Middle frontal gyrus (tissue), 1 donor: ENCODE measurements around the gene PIR.

Experiments
- DNase-seq: peaks from one replicate; pipeline ENCODE4 v3.0.0-alpha.2; 2015; ENCODE audit warnings: low spot score; ENCODE audit errors: extremely low spot score

PIR gene

GRCh38 chrX:15418041-15418706, 75.0 kb downstream of the PIR start:
- DNase-seq = no peak

DNA sequence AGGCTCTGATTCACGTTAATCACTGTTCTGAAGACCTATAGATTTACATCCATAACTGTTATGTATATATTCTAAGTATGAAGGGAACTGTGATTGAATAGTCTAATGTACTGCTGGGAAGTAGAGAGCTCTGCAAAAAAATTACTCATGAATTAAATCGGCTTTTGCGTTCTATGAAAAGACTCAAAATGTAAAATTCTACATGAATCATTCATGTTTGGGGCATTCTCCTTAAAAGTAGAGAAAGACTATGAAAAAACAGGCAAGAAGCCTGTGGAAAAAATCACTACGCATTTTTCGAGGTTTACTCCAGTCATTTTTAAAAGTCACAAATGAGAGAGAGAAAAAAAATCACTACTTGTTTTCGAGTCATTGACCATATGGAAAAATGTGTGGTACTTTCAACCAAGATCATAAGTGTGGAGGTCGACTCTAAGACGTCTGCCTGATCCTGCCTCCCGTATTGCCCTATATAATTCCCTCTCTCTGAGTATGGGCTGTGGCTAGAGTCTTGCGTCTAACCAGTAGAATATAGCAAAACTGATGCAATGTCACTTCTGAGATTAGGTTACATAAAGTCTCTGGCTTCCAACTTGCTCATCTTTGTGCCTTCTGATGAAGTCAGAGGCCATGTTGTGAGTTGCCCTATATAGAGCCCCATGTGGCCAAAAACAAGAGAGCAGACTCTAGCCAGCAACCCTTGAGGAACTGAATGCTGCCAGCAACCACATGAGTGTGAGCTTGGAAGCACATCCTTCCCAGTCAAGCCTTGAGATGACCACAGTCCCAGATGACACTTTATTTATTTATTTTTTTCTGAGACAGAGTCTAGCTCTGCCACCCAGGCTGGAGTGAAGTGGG, 76.8 kb downstream of the PIR start:
- no peak for DNase-seq

DNA sequence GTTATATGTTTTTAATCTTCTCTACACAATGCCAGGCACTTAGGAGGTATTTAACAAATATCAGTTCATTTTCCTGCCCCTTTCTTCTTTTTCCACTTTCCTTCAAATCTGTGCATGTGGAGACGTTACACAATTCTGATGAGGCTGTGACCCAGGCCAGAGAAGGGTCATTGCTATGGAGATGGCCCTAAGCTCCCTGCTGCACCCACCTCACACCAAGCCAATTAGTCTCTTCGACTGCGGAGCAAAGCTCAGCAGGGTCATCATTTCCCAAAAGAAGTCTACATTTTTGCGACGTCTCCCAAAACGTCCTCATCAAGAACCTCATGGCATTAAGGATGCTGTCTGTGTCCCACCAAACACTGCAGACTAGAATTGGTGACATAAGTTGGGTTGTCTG, 80.0 kb downstream of the PIR start:
- DNase-seq = no peak

GRCh38 chrX:15410947-15411346, 82.2 kb downstream of the PIR start:
- DNase-seq = no peak

GRCh38 chrX:15410430-15410829, 82.7 kb downstream of the PIR start:
- no peak for DNase-seq

DNA sequence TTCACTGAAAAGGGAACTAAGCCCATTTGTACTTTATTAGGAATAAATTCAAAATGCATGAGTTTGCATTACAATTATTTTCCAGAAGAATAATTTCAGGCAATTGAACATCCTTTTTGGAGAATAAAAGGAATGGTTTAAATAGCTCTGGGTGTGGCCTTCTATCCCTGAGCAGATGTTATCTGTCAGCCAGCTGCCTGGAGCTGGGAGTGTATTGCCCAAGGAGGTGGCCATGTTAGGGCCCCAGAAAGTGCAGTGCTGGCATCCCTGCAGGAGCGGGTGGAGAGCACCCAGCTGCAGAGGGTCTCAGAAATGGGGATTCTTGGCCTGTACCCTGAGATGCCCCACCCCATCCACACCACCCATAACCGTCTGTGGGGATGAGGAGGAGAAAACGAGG, 87.3 kb downstream of the PIR start:
- DNase-seq = no peak

DNA sequence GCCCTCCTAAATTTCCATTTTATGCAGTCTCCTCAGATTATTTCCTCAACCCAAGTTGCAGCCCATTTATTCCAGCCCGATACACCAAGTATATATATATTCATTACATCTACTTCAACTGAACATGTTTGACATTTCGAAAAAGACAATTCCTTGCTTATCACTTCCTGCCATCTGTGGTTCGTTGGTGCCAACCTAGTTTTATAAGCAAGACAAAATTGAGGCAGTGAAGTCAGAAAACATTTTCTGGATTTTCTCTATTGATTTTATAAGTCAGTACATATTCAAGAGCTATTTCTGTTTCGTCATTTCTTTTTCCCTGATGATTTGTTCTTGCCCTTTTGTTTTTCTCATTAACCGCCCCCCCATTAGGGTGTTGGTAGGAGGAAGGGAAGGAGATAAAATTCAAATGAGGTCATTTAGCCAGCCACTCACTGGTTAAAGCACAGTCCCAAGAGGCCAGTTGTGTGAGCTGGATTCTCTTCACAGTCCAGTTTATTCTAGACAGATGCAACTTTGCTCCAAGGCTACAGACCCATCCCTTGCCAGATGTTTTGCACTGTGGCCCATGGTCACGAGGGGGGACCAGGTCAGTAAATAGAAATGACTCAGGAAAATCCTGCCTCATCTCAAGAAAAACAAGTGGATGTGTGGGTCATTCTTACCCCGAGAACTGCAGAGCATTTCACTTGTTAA, 88.6 kb downstream of the PIR start:
- no peak for DNase-seq

GRCh38 chrX:15401378-15401777, 91.8 kb downstream of the PIR start:
- DNase-seq = no peak

- DNase-seq = no peak
Measured at GRCh38 chrX:15399962-15400391, 93.2 kb downstream of the PIR start.

- DNase-seq = no peak
Measured at GRCh38 chrX:15398874-15399273, 94.3 kb downstream of the PIR start.

DNA sequence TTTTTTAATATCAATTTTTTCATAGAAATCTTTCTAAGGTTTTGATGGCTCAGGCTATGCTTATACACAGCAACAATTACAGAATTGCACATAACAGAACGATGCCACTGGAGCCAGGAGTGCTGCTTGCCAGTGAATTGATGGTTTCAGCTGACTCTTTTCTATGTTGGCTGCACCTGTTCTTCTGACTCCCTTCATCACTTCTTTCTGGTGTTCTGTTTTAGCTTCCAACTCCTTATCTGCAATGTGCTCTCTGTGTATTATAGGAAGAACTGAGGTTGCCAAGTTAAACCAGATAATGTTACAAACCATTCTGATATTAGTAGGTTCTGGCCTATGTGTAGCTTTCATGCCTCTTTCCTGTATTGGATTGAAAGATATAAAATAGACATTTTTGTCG, 97.3 kb downstream of the PIR start:
- DNase-seq = no peak

- DNase-seq = no peak
Measured at GRCh38 chrX:15391850-15392249, 101.3 kb downstream of the PIR start.

- no peak for DNase-seq
Measured at GRCh38 chrX:15384304-15384703, 108.8 kb downstream of the PIR start, which contains the start of gene VEGFD. VEGFD (minus strand) TSS chrX:15384413; CDS start chrX:15383946, 467 bp downstream.

GRCh38 chrX:15382813-15383212, 110.3 kb downstream of the PIR start:
- no peak for DNase-seq

- DNase-seq = no peak
Measured at GRCh38 chrX:15376956-15377355, 116.2 kb downstream of the PIR start.

GRCh38 chrX:15373976-15374375, 119.2 kb downstream of the PIR start:
- DNase-seq = no peak

DNA sequence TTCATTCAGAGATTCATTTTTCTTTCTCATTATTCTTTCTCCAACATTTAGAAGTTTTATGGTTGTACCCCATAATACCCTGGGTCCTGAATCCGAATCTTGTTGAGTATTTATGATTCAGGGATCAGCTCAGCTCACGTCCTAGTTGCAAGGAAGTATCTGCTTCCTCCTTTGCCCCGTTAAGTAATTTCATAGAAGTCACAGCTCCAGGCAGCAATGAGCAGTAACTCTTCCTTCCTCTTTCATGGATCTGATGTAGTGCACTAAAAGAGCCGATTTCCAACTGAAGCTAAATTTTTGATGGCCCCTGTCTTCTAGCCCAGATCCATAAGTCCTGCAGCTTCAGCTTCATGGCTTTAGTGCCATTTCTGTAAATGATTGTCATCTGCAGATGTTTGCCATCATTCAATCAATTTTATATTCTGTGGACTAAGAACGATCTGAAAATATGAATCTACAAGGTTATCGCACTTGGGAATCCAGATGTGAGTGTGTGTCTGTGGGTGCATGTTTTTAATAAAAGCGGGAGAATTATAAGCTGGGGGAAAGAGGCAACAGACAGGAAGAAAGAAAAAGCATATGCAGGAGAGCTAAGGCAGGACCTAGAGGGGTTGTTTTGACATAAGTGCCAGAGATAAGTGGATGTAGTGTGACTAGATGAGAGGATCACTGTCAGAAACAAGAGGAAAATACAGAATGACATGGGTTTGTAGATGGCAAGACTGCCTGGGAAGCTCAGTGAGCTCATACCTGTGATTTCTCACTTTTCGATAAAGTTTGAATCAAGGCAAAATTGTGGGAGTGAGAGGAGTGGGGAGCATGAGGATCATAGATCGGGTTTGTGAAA, 126.4 kb downstream of the PIR start:
- no peak for DNase-seq

DNA sequence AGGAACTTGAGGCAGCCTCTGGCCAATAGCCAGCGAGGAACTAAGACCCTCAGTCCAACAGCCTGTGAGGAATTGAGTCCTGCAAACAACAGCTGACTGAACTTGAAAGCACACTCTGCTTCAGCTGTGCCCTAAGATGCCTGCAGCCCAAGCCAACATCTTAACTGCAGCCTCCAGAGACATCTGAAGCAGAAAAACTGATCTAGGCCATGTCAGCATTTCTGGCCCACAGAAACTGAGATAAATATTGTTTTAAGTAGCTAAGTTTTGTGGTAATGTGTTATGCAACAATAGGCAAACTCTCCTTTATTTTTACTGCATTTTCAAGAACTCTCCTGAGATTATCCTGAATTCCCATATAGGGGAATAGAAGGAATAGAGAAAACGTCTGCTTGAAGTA, 133.4 kb downstream of the PIR start:
- DNase-seq = no peak

GRCh38 chrX:15358533-15358932, 134.6 kb downstream of the PIR start:
- DNase-seq = no peak

GRCh38 chrX:15356444-15356843, 136.7 kb downstream of the PIR start:
- no peak for DNase-seq

DNA sequence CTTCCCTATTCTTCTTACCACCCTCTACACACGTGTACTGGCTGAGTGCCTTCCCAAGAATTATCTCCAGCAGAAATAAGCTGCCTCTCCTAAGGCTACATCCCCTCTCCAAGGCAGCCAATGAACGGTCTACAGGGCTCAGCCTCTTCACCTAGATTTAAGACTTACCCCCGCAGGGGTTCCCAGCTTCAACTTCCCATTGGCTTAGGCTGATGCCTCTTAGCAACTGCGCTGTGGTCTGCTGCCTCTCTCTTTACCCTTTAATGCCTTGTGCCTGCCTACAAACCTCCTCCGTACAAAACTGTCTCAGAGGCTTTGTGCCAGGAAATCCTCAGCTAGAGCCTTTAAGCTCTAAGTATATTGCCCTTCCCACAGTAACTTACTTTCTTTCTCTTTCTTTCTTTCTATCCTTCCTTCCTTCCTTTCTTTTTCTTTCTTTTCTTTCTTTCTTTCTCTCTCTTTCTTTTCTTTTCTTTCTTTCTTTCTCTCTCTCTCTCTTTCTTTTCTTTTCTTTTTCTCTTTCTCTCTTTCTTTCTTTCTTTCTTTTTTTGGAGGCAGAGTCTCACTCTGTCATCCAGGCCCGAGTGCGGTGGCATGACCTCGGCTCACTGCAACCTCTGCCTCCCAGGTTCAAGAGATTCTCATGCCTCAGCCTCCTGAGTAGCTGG, 142.7 kb downstream of the PIR start:
- DNase-seq = no peak
